Liver (tissue), 9 donors: ENCODE results near the gene CACNA1F. TPM values are rescaled to one million over a fixed set of nuclear protein-coding genes. Genes with fewer than 3 reads are reported as not detected.

Experiments
- DNase-seq: peaks from one replicate; pipeline ENCODE4 v3.0.0-alpha.2; 2017; ENCODE audit warnings: low spot score
- H3K27ac ChIP-seq, 2 donors: one replicate each; pipeline ENCODE4 v1.7.0; 2013; ENCODE audit warnings: inconsistent platforms in 2 of 2, low read length in 2 of 2, control low read depth in 1 of 2, low read depth in 1 of 2, mild to moderate bottlenecking in 1 of 2
- H3K27me3 ChIP-seq, 4 donors: one replicate each; pipeline versions ENCODE4 v1.6.1 to v1.7.0; 2013; ENCODE audit warnings: low read length in 3 of 4, inconsistent platforms in 1 of 4, mild to moderate bottlenecking in 1 of 4, moderate library complexity in 1 of 4; ENCODE audit not compliant: control insufficient read depth in 4 of 4, insufficient read depth in 4 of 4
- H3K36me3 ChIP-seq, 4 donors: one replicate each; pipeline versions ENCODE4 v1.6.1 to v1.7.0; 2013; ENCODE audit warnings: low read length in 3 of 4, mild to moderate bottlenecking in 3 of 4, low read depth in 1 of 4, moderate library complexity in 1 of 4; ENCODE audit not compliant: control insufficient read depth in 4 of 4, insufficient read depth in 3 of 4
- H3K4me1 ChIP-seq, 4 donors: one replicate each; pipeline versions ENCODE4 v1.6.1 to v1.7.0; 2013; ENCODE audit warnings: low read length in 3 of 4, mild to moderate bottlenecking in 3 of 4, moderate library complexity in 1 of 4; ENCODE audit not compliant: control insufficient read depth in 4 of 4, insufficient read depth in 4 of 4
- H3K4me3 ChIP-seq, 3 donors: one replicate each; pipeline versions ENCODE4 v1.6.1 to v1.7.0; 2013; ENCODE audit warnings: low read length in 3 of 3, control low read depth in 1 of 3, low read depth in 1 of 3, mild to moderate bottlenecking in 1 of 3
- H3K9ac ChIP-seq, 2 donors: one replicate each; pipeline ENCODE4 v1.7.0; 2013; ENCODE audit warnings: low read length in 2 of 2, mild to moderate bottlenecking in 2 of 2, moderate library complexity in 2 of 2, control low read depth in 1 of 2, low read depth in 1 of 2
- H3K9me3 ChIP-seq, 4 donors: one replicate each; pipeline versions ENCODE4 v1.6.1 to v1.7.0; 2013; ENCODE audit warnings: low read length in 3 of 4; ENCODE audit not compliant: control insufficient read depth in 4 of 4
- EGR1 ChIP-seq, 2 donors: IDR thresholded peaks; 2 replicates each; pipeline ENCODE4 v1.6.1; 2016 to 2018; ENCODE audit warnings: antibody characterized with exemption in 2 of 2, low read depth in 2 of 2
- FOXA1 ChIP-seq: IDR thresholded peaks from 2 replicates; pipeline ENCODE4 v1.6.1; 2016; ENCODE audit warnings: antibody characterized with exemption
- FOXA2 ChIP-seq: IDR thresholded peaks from 2 replicates; pipeline ENCODE4 v1.6.1; 2016; ENCODE audit warnings: antibody characterized with exemption
- GABPA ChIP-seq, 2 donors: IDR thresholded peaks in 1 of 2; conservative IDR thresholded peaks in 1 of 2; 2 replicates each; pipeline ENCODE4 v1.6.1; 2016; ENCODE audit warnings: antibody characterized with exemption in 2 of 2, mild to moderate bottlenecking in 1 of 2, moderate library complexity in 1 of 2
- HNF4A ChIP-seq, 2 donors: conservative IDR thresholded peaks; 2 replicates each; pipeline ENCODE4 v1.6.1; 2016; ENCODE audit warnings: antibody characterized with exemption in 2 of 2, mild to moderate bottlenecking in 2 of 2
- HNF4G ChIP-seq: IDR thresholded peaks from 2 replicates; pipeline ENCODE4 v1.6.1; 2016; ENCODE audit warnings: antibody characterized with exemption
- JUND ChIP-seq, 2 donors: IDR thresholded peaks; 2 replicates each; pipeline ENCODE4 v1.6.1; 2016; ENCODE audit warnings: antibody characterized with exemption in 2 of 2
- NR2F2 ChIP-seq: IDR thresholded peaks from 2 replicates; pipeline ENCODE4 v1.6.1; 2016; ENCODE audit warnings: antibody characterized with exemption
- RAD21 ChIP-seq, 2 donors: IDR thresholded peaks; 2 replicates each; pipeline ENCODE4 v1.6.1; 2016; ENCODE audit warnings: antibody characterized with exemption in 2 of 2, mild to moderate bottlenecking in 2 of 2
- RXRA ChIP-seq, 2 donors: IDR thresholded peaks; 2 replicates each; pipeline ENCODE4 v1.6.1; 2017 to 2018; ENCODE audit warnings: antibody characterized with exemption in 2 of 2, mild to moderate bottlenecking in 1 of 2
- SP1 ChIP-seq: IDR thresholded peaks from 2 replicates; pipeline ENCODE4 v1.6.1; 2018; ENCODE audit warnings: antibody characterized with exemption, mild to moderate bottlenecking
- TAF1 ChIP-seq: conservative IDR thresholded peaks from 2 replicates; pipeline ENCODE4 v1.6.1; 2016; ENCODE audit warnings: antibody characterized with exemption, mild to moderate bottlenecking
- YY1 ChIP-seq: IDR thresholded peaks from 2 replicates; pipeline ENCODE4 v1.6.1; 2016; ENCODE audit warnings: antibody characterized with exemption, mild to moderate bottlenecking
- WGBS: extraction: QIAGEN DNeasy Blood & Tissue Kit; methylation state at CpG from one replicate; pipeline ENCODE4 v1.1.7; 2013; 5-methylcytosine and 5-hydroxymethylcytosine counted together
- polyA plus RNA-seq, 2 donors: library from polyadenylated mRNA; stranded (reverse) in 1 of 2; unstranded in 1 of 2; fragments of 200-250 nt in 1 of 2; fragments of >200 nt in 1 of 2; fragmentation: Nextera tagmentation in 1 of 2; extraction: Ambion mirVana in 1 of 2; gene quantifications; one replicate each; pipeline versions ENCODE4 v1.2.1 to v1.2.3, GENCODE V29; 2013 to 2015
- total RNA-seq, 2 donors: library from RNA; depleted of rRNA; stranded (reverse); fragments of >200 nt; gene quantifications; one replicate each; pipeline ENCODE4 v1.2.3, GENCODE V29; 2014
- TF ChIP-seq, protein P1 (sequence below): IDR thresholded peaks from 2 replicates; pipeline ENCODE4 v1.6.1; 2016; ENCODE audit warnings: antibody characterized with exemption, mild to moderate bottlenecking
- TF ChIP-seq, protein P2 (sequence below): IDR thresholded peaks from 2 replicates; pipeline ENCODE4 v1.6.1; 2016; ENCODE audit warnings: antibody characterized with exemption
- TF ChIP-seq, protein P3 (sequence below): fragments of 150-350 bp; IDR thresholded peaks from 2 replicates; pipeline ENCODE4 v1.5.1; 2017; ENCODE audit warnings: improper control_type of control experiment, low read depth, low read length; ENCODE audit not compliant: missing input control
- TF ChIP-seq, protein P4 (sequence below): IDR thresholded peaks from 2 replicates; pipeline ENCODE4 v1.6.1; 2016; ENCODE audit warnings: antibody characterized with exemption
- TF ChIP-seq, protein P5 (sequence below): IDR thresholded peaks from 2 replicates; pipeline ENCODE4 v1.6.1; 2016; ENCODE audit warnings: antibody characterized with exemption
- donor health status: healthy.
- donor health status: healthy.
- donor health status: healthy.
- donor health status: healthy.
- donor health status: healthy.

Gene CACNA1F
- total and polyA plus RNA-seq, 4 donors, result 0.03 TPM; not detected in 3

DNA sequence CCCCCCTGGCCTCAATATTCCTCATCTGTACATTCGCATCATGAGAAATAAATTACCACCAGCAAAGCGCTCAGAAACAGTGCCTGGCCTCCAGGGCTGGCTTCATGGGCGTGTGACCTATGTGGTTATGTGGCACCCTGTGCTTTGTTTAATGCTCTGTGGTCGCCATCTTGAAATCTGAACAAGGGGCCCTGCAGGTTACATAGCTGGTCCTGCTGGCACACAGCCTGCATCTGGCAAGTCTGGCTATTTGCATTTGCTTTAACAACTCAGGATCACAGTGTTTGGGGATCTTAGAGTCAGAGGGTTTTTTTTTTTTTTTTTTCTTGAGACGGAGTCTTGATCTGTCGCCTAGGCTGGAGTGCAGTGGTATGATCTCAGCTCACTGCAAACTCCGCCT is 21.5 kb upstream of the CACNA1F start:
- Histone ChIP-seq H3K27ac (no peak overlapping the region), H3K4me3 (no peak overlapping the region), H3K9ac (no peak overlapping the region), H3K9me3 (no peaks in the 10 kb centered on the region), H3K36me3 (no peaks in the 10 kb centered on the region), H3K27me3 (no peaks in the 10 kb centered on the region), H3K4me1 (peaks cover 3 to 16% (median 5%) of the 10 kb centered on the region in 4 donors)
- 98% methylated on average over 7 of the region's 7 CpGs for WGBS
- DNase-seq, result no peak
- TF ChIP-seq GABPA (IDR thresholded peaks at IDR 0.05 in 1 of 2, conservative IDR thresholded peaks at IDR 0.05 in 1 of 2) (no peak), YY1 (no peak), RXRA (IDR thresholded peaks at IDR 0.05) (no peak), NR2F2 (no peak), HNF4G (no peak), RAD21 (IDR thresholded peaks at IDR 0.05) (no peak)
- TF ChIP-seq, protein P1, sequence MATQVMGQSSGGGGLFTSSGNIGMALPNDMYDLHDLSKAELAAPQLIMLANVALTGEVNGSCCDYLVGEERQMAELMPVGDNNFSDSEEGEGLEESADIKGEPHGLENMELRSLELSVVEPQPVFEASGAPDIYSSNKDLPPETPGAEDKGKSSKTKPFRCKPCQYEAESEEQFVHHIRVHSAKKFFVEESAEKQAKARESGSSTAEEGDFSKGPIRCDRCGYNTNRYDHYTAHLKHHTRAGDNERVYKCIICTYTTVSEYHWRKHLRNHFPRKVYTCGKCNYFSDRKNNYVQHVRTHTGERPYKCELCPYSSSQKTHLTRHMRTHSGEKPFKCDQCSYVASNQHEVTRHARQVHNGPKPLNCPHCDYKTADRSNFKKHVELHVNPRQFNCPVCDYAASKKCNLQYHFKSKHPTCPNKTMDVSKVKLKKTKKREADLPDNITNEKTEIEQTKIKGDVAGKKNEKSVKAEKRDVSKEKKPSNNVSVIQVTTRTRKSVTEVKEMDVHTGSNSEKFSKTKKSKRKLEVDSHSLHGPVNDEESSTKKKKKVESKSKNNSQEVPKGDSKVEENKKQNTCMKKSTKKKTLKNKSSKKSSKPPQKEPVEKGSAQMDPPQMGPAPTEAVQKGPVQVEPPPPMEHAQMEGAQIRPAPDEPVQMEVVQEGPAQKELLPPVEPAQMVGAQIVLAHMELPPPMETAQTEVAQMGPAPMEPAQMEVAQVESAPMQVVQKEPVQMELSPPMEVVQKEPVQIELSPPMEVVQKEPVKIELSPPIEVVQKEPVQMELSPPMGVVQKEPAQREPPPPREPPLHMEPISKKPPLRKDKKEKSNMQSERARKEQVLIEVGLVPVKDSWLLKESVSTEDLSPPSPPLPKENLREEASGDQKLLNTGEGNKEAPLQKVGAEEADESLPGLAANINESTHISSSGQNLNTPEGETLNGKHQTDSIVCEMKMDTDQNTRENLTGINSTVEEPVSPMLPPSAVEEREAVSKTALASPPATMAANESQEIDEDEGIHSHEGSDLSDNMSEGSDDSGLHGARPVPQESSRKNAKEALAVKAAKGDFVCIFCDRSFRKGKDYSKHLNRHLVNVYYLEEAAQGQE, result no peak

DNA sequence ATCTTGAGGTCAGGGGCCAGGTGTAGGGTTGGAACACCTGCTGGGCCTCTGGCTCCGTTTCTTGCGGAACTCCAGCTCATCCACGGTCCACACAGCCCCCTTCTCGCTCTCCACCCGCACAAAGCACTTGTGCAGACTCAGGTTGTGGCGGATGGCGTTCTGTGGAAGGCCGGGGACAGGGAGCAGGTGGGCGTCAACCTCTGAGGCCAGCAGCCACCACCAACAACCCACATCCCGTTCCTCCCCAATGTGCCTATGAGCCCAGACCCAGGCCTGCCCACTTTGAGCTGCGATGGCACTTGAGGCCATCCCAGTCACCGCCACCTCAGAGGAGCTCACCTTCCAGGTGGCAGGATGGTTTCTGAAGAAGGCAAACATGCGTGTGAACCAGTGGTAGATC is 18.2 kb upstream of the CACNA1F start:
- TF ChIP-seq, protein P2, sequence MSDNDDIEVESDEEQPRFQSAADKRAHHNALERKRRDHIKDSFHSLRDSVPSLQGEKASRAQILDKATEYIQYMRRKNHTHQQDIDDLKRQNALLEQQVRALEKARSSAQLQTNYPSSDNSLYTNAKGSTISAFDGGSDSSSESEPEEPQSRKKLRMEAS, result no peak
- TF ChIP-seq FOXA2 (no peak), YY1 (no peak), HNF4A (conservative IDR thresholded peaks at IDR 0.05) (no peak), GABPA (IDR thresholded peaks at IDR 0.05 in 1 of 2, conservative IDR thresholded peaks at IDR 0.05 in 1 of 2) (no peak), TAF1 (no peak), FOXA1 (no peak), HNF4G (no peak), EGR1 (IDR thresholded peaks at IDR 0.05; ENCODE audit: low read depth in 2 of 2) (no peak), RAD21 (IDR thresholded peaks at IDR 0.05) (no peak), JUND (IDR thresholded peaks at IDR 0.05) (no peak), RXRA (IDR thresholded peaks at IDR 0.05) (no peak), SP1 (no peak), NR2F2 (no peak)
- TF ChIP-seq, protein P3, sequence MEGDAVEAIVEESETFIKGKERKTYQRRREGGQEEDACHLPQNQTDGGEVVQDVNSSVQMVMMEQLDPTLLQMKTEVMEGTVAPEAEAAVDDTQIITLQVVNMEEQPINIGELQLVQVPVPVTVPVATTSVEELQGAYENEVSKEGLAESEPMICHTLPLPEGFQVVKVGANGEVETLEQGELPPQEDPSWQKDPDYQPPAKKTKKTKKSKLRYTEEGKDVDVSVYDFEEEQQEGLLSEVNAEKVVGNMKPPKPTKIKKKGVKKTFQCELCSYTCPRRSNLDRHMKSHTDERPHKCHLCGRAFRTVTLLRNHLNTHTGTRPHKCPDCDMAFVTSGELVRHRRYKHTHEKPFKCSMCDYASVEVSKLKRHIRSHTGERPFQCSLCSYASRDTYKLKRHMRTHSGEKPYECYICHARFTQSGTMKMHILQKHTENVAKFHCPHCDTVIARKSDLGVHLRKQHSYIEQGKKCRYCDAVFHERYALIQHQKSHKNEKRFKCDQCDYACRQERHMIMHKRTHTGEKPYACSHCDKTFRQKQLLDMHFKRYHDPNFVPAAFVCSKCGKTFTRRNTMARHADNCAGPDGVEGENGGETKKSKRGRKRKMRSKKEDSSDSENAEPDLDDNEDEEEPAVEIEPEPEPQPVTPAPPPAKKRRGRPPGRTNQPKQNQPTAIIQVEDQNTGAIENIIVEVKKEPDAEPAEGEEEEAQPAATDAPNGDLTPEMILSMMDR, result no peak
- TF ChIP-seq, protein P4, sequence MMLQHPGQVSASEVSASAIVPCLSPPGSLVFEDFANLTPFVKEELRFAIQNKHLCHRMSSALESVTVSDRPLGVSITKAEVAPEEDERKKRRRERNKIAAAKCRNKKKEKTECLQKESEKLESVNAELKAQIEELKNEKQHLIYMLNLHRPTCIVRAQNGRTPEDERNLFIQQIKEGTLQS, result no peak
- TF ChIP-seq, protein P5, sequence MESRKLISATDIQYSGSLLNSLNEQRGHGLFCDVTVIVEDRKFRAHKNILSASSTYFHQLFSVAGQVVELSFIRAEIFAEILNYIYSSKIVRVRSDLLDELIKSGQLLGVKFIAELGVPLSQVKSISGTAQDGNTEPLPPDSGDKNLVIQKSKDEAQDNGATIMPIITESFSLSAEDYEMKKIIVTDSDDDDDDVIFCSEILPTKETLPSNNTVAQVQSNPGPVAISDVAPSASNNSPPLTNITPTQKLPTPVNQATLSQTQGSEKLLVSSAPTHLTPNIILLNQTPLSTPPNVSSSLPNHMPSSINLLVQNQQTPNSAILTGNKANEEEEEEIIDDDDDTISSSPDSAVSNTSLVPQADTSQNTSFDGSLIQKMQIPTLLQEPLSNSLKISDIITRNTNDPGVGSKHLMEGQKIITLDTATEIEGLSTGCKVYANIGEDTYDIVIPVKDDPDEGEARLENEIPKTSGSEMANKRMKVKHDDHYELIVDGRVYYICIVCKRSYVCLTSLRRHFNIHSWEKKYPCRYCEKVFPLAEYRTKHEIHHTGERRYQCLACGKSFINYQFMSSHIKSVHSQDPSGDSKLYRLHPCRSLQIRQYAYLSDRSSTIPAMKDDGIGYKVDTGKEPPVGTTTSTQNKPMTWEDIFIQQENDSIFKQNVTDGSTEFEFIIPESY, result no peak
- TF ChIP-seq, protein P1, result no peak
- Histone ChIP-seq H3K36me3 (peaks cover 0 to 6% (median 2%) of the 10 kb centered on the region in 4 donors), H3K9ac (no peak overlapping the region), H3K9me3 (no peaks in the 10 kb centered on the region), H3K4me1 (no peaks in the 10 kb centered on the region), H3K27ac (no peak overlapping the region), H3K27me3 (no peaks in the 10 kb centered on the region), H3K4me3 (no peak overlapping the region)
- 95% methylated on average over 13 of the region's 13 CpGs for WGBS
- DNase-seq, result no peak
